GM10847 (cell line): ENCODE measurements around the gene COX11.

ENCODE experiments used
- POLR2A ChIP-seq: IDR thresholded peaks from 2 replicates; pipeline ENCODE4 v1.6.1; 2011; ENCODE audit not compliant: insufficient read length; ENCODE audit errors: extremely low read depth

COX11 gene, protein sequence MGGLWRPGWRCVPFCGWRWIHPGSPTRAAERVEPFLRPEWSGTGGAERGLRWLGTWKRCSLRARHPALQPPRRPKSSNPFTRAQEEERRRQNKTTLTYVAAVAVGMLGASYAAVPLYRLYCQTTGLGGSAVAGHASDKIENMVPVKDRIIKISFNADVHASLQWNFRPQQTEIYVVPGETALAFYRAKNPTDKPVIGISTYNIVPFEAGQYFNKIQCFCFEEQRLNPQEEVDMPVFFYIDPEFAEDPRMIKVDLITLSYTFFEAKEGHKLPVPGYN

GRCh38 chr17:54968262-54968987 is at the start of gene COX11, which contains the start of gene STXBP4:
Gene COX11 (minus strand): TSS chr17:54968654. CDS start chr17:54968646, 8 bp downstream.
Gene STXBP4 (plus strand): TSS chr17:54968765. CDS start chr17:54986220, 17,455 bp downstream.
- TF ChIP-seq POLR2A: peak; percentile 76

DNA sequence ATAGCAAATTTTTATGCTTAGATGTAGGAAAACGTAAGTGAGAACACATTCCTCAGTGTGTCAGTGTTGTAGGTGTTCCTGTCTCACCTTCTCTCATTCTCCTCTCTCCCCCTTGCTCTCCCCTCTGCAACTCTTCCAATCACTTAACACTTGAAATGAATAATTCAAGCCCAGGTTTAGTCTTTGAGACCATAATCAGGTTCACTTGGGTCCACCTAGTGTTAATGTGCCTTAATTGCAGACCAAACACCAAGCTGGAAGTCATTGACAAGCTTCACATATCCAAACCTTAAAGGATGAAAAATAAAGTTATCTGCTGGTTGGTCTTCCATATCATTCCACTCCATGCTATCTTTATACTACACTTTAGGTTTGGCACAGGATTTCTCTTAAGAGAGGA is 37.1 kb upstream of the COX11 start:
- no peak for TF ChIP-seq POLR2A

- no peak for TF ChIP-seq POLR2A
These were observed 36.0 kb upstream of the COX11 start for GRCh38 chr17:55004484-55004883.

- no peak for TF ChIP-seq POLR2A
These were observed 34.0 kb upstream of the COX11 start for GRCh38 chr17:55002458-55002857.

GRCh38 chr17:54996441-54996840 is 28.0 kb upstream of the COX11 start:
- TF ChIP-seq POLR2A: no peak

DNA sequence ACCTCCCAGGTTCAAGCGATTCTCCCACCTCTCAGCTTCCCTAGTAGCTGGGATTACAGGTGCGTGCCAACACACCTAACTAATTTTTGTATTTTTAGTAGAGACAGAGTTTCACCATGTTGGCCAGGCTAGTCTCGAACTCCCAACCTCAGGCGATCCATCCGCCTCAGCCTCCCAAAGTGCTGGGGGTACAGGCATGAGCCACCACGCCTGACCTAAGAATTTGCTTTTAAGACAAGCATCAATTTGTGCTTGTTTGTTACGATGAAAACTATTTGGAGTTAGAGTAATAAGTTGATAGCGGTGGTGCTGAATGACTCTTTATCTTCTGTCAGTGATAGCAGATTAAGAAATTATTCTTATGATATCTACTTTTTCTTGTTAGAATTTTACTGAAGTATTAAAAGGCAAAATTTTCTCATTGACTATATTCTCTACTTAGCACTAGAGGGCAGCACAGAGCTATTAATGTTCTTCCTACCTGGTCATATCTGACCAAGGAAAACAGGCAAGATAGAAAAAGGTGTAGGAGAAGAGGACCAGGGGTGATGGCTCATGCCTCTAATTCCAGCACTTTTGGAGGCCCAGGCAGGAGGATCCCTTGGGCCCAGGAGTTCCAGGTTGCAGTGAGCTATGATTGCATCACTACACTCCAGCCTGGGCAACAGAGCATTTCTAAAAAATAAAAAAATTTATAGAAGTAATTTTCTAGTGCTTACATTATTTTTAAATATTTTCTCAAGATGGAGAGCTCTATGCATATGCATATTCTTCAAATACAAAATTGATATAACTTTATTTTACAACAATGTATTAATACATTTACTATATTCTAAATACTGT is 24.6 kb upstream of the COX11 start:
- TF ChIP-seq POLR2A: no peak

GRCh38 chr17:54991567-54991966 is 23.1 kb upstream of the COX11 start:
- no peak for TF ChIP-seq POLR2A

- no peak for TF ChIP-seq POLR2A
These were observed 21.7 kb upstream of the COX11 start for GRCh38 chr17:54990118-54990517.

- no peak for TF ChIP-seq POLR2A
These were observed 17.0 kb upstream of the COX11 start for GRCh38 chr17:54985476-54985875.

DNA sequence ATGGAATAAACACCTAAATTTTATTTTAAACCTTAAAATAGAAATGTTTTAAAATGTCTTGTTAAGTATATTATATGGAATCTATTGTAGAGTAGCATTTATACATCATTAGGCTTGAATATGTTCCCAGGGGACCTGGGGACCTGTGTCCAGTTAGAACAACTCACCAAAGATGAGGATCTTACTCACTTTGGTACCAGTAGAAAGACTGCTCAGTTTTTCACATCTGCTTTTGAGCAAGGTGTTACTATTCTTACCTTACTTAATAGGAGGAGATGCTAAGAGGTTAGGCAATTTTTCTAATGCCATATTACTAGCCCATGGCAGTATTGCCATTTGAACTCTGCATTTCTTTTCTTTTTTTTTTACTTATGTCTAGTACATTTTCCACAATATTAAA is 14.8 kb upstream of the COX11 start:
- TF ChIP-seq POLR2A: no peak

DNA sequence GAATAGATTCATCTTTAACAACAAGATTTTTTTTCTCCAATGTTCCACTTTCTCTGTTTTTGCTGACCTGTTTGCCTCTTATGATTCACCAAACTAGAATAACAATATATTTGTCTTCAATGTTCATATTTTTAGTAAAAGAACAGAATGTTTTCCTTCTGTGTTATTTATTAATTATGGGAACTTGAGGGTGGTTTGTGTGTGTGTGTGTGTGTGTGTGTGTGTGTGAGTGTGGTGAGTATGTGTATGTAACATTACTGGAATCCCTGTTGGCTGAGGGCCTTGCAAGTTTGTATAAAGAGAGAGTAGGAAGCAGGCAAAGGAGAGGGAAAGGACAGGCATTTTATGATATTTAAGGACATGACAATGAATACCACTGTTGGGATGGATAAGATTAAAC is 13.9 kb upstream of the COX11 start:
- TF ChIP-seq POLR2A: no peak

DNA sequence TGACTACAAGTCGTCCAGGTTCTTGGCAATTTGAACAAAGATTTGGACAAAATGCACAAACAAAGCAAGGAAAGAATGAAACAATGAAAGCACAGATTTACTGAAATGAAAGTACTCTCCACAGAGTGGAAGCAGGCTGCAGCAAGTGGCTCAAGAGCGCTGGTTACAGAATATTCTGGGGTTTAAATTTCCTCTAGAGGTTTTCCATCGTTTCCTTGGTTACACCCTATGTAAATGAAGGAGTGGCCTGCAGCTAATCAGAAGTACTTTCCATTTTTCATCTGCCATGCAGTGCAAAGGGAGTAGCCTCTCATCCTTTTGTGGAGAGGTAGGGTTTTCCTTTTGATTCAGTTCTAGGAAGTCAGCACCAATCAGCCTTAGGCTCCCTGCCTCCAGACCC is 11.9 kb upstream of the COX11 start:
- TF ChIP-seq POLR2A: no peak

DNA sequence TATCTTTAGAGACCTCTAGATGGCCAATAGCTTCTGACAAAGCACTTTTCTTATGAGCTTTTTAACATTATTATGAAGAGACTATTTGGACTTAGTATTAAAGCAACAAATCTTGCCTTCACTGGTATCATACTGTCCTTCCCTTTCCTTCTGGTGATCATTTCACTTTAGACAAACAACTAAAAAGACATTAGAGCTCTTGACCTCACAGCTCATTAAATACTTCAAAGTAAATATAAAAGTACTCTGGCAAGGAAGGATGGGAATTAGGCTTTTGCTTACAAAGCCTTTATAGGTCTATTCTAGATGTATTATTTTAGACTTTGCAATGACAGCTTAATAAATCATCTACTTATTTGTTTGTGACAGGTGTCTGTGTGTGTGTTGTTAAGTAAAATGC is 11.2 kb upstream of the COX11 start:
- no peak for TF ChIP-seq POLR2A

DNA sequence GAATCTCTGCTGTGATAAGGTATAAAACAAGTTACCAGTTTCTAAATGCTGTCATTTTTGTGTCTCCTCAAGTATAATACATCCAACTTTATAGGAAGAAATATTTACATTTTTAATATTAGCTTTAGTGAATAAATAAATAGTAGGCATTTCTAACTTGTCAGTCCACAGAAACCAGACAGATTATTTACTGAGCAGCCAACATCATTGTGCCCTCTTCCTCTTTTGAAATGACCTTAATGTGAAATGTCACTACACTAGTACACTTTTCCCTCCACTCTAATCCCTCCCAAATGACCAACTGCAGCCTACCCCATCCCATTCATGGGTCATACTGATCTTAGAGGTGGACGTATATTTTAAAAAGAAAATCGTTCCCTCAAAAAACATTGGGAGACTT is 9.3 kb upstream of the COX11 start:
- no peak for TF ChIP-seq POLR2A

DNA sequence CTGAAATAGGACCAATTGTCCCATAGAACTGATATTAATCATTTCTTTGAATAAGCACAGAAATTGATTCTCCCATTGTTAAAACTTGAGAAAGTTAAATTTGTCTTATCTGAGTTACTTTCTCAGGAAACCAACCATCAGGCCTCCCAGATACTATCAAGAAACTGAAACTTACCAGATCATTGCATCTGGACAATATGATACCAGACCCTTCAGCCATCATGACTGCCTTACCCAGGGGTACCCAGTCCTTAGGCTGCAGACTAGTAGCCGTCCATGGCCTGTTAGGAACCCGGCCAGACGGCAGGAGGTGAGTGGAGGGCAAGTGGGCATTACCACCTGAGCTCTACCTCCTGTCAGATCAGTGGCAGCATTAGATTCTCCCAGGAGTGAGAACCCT is 7.9 kb upstream of the COX11 start:
- TF ChIP-seq POLR2A: no peak

DNA sequence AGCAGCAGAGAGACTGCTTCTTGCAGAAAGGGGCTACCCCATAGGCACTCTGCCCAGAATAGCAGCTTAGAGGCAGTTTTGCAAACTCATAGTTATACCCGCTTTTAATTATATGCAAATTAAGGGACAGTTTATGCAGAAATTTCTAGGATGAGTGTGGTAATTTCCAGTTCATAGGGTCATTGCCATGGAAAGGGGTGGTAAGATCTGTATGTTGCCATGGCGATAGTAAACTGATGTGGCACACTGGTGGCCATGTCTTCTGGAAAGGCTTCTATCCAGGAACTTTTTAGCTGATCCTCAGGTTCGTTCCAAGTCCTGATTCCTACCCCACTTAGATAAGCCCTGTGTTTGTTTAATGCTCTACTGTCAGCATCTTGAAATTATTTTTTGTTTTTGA is 6.3 kb upstream of the COX11 start:
- no peak for TF ChIP-seq POLR2A
